DMS79 treated with DMSO at 0.1 percent for 48 hours (cell line): ENCODE results near the gene CAMTA1.
A peak's percentile ranks its signal among the peaks of the same experiment; 100 is the strongest.

ENCODE experiments used
- DNase-seq: peaks from one replicate; lab custom pipeline; 2025; lab: John Stamatoyannopoulos, UW

The CAMTA1 gene

DNA sequence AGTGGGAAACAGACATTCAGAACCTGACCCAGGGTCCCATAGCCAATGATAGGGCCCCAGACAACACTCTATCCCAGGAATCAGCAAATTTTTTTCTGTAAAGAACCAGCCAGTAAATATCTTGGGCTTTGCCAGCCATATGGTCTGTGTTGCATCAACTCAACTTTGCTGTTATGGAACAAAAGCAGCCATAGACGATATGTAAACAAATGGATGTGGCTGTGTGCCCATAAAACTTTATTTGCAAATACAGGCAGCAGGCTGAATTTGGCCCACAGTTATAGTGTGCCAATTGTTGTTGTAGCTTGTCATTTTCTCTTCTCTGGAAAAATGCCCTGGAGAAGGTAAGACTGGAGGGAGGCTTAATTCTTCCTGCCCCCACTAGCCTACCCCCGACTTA lies 554.7 kb downstream of the CAMTA1 start:
- no peak for DNase-seq

DNA sequence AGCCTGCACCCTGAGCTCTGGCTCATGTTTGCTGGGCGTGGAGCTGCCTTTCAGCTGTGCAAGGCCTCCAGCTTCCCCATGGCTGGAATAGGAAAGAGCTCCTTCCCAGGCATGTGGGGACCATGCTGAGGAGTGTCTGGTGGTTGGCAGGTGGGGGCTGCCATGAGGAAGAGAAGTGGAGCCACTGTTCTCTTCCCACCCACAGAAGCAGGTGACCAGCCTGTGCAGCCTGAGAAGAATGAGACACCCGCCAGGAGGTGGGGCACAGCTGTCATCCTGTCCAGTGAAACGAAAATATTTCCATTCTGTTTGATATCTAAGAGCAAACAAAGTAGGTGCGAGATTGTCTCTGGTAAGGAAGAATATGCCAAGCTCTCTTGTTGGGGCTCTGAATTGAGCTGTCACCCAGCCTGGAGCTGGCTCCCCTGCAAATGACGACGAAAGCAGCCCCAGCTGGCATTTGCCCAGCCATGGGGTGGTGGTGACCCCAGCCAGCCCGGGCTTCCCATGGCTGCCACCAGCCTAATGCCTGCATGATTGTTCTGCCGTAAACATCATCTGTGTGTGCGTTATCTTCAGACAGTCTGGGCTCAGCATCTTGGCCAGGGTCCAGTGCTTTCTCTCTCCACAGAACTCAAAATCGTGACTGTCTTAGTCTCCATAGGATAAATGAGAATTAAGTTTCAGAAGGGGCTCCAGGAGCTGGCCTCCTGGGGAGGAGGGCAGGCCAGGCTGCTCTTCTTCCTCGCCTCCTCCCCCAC lies 556.1 kb downstream of the CAMTA1 start:
- DNase-seq = no peak

DNA sequence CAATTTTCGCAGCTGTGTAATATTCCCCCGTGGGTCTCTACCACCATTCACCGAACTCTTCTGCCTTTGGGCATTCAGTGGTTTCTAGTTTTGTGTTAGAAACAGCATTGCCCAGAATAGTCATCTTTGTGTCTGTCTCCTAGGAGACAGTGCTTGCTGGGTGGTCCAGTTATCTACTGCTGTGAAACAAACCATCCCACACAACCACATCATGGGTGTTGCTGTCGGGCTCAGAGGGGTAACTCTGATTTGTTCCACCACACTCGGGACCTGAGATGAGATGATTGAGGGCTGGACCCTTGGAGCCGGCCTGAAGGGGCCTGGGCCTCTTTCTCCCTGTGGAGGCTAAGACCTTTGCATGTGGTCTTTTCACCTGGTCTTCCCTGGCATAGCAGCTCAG lies 558.6 kb downstream of the CAMTA1 start:
- DNase-seq = no peak

DNA sequence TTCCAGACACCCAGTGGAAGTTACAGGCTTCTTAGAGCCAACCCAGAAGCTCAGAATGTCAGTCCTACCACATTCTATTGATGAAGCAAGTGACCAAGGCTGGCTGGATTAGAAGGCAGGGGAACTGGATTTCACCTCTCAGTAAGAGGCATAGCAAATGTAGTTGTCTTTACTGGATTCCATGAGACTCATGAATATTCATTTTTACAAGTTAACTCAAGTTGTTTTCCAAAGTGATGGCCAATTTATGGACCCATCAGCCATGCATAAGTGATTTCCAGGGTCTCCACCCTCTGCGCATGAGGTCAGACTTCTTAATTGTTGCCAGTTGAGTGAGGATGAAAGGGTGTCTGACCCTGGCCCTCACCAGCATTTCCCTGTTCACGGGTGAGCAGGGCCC lies 559.0 kb downstream of the CAMTA1 start:
- no peak for DNase-seq

DNA sequence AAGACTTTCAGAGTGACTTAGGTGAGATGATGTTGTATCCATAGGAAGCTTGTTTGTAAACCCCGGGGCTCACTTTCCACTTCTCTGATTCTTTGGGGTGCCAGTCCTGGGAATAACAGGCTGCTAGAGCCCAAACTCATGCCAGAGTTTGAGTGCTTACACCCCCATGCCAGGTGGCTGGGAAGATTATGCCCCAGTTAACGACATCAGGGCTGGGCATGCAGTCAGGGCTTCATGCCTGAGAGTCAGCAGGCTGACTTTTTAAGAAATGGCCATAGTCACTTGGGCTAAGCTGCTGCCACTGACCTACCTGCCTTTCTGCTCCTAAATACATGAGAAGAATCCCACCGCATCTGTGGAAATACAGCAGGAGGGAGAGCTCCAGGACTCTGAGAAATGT lies 560.3 kb downstream of the CAMTA1 start:
- no peak for DNase-seq

DNA sequence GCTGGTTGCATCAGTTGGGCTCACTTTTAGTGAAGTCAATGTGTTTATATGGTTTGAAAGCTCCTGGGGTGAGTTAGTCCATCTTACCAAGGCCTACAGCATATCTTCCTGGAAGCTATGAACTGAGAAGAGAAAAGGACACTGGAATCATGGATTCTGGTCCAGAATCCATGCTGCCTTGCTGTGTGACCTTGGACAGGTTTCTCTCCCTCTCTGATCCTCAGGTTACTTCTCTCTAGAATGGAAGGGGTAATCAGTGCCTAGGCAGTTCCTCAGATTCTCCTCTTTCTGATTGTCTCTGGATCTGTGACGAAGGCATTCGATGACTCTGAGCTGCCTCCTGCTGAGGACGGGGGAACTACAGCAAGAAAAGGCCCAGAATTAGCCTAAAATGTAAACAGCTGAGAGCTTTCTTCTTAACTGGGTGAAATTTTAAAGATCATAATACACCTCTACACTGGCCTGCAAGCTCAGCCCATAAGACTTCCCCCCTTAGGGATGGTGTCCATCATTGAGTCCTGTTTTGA lies 560.9 kb downstream of the CAMTA1 start:
- DNase-seq = no peak

DNA sequence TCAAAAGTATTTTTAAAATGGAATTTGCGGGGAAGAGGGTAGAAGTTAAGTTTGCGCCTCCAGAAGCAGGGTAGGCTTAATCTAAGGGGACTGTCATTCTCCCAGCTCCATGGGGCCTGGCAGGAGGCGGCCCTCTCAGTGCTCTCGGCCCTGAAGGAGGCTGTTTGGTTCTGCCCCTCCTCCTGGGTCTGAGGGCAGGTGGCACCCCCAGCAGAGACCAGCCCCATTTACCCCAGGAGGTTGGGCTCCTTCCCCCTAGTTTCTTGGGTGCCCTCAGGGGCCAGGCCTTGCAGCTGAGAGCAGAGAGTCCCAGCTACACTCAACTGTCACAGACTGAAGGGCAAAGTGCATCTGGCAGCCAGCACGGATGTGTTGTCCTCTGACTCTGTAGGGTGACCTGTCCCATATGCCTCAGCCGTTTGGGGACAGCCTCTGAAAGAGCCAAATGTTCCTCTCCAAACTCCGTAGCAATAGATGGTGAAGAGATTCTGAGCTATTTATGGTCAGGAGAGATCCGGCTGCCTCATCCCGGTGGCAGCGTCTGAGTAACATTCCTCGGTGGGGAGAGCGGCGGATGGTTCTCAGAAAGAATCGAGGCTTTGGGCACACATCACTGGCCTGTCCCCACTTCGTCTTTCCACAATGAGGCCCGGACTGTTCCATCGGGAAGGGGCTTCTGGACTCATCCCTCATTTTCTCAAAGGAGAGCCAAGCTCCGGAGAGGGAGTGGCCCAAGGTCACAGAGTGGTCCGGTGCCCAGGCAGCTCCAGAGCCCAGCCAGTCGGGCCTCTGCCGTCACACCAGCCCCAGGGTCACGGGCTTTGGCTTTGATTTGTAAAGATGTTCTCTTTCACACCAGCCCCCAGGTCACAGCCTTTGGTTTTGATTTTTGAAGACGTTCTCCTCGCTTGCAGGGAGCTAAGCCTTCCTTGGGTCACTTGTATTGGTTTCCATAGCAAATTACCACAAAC lies 561.6 kb downstream of the CAMTA1 start:
- no peak for DNase-seq

DNA sequence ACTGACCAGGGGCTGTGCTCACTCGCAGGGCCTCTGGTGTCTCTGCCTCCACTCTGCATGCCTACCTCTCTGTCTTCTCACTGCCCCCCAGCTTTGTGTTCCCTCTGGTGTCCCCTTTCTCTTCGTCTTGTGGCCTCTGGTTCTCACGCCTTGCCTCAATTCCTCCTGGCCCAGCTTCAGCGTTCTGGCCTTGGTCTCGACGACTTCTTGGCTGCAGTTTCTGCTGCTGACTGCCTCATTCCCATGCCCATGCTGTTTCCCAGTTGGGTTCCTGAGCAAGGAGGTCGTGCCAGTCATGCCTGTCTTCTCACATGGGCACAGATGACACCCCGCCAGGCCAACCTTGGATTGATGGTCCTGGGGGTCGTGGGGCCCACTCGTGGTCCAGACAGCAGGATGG lies 562.8 kb downstream of the CAMTA1 start:
- no peak for DNase-seq

DNA sequence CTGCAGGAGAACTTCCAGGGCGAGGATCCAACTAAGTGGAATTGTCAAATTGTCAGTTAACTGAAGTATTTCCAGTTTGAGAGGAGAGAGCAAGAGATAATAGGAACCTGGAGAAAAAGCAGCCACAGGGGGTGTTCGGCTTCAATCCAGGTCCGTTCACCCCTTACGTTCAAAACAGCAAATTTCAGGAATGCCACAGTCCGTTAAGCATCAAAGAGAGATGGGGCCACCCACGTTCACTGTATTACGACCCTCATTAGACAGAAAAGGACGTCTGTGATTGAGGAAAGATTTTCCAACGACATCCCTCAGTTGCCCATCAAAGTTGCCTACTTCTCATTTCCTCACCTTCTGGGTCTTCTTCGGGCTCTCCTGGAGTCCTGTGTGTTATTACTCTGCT lies 563.3 kb downstream of the CAMTA1 start:
- no peak for DNase-seq

DNA sequence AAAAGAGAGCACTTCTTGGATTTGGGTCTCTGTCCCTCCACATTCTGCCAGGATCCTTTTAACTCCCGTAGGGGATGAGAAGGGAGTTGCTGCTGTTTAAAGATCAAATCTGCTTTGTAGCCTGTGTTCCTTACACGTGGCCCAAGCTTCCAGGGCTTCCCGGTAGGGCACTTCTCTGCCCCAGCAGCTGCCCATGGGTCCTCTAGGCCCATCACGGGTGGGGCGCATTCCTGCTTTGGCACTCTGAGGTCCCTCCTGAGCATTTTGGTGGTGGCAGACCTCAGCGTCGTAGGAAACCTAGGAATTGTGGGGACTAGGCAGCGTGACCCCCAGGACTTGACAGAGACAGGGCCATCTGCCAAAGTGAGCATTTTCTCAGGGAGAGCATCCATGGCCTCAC lies 565.5 kb downstream of the CAMTA1 start:
- DNase-seq = no peak

DNA sequence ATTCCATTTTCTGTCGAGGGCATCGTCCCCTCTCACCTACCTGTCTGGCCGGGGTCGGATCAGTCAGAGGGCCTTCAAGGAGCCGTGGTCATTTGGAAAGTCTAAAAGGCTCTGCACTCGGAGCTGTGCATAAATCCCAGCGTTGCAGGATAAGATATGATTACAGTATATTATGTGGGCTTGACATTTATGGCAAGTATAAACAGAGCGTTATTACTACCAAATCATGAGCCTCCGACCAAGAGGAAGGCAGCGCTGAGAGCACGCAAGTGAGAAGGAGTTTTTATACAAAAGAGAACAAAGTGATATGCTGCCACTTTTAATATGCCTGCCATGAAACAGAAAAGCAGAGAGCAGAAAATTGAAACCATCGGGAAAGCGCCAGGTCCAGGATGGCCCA lies 566.4 kb downstream of the CAMTA1 start:
- no peak for DNase-seq

DNA sequence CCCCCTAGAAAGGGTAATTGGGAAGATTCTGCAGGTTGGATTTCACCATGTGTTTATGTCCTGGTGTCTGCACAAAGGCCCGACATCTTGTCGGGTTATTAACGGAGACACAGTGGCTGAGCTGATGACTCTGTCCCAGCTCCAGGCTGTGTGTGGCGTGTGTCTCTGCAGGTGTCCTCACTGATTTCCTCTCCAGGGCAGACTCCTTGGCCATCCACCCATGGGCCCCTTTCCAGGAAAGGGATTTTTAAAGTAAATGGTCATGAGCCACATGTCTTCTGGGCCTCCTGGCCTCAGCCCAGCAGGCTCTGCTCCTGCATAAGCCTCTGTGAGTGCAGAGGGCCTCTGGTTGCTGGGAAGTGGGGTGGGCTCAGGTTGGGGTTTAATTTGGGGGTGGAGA lies 567.1 kb downstream of the CAMTA1 start:
- no peak for DNase-seq

DNA sequence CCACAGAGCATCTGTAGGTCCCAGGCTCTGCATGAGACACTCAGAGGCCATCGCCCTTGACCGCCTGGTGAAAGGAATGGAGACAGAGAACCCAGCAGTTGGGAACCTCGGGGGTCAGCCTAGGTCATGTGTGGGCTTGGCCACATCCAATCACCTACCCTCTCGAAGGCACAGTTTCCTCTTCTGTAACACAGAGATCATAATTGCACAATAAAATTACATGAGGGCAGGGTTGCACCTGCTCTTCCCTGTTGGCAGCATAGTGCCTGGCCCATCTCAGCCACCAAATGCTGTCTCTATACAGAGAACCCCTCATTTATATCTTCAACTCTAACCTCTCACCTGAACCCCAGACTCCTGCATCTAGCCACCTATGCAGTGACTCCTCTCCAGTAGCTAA lies 567.7 kb downstream of the CAMTA1 start:
- DNase-seq = no peak

DNA sequence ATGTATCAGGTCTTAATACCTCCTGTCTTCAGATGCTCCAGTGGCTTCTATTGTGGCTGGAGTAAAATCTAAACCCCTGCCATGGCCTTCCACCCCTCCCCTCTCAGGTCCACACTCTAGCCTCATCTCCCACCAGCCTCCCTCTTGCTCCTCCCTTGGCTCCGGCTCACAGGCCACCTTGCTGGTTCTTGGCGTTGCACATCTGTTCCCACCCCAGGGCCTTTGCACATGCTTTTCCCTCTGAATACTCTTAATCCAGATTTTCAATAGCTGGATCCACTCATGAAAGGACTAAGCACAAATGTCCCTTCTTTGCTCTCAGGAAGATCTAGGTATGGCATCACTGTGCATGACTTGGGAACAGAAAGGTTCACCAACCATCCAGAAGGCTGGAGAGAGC lies 570.4 kb downstream of the CAMTA1 start:
- DNase-seq = no peak

DNA sequence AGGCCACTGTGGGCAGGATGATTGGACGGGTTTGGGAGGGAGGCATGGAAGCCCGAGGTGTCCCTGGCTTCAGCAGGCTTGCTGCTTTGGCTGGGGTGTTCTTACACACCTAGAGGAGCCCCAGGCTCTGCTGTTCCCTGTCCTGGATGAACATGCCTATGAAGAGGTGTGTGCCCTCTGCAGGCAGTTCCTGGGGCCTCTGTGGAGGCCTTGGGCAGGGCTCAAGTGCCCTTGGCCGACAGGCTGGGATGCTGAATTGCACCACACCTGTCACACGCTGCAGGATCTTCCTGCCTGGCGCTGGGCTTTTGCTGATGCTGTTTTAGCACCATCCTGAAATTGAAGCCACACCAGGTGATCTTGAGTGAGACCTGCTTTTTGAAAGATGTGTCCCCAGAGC lies 570.8 kb downstream of the CAMTA1 start:
- no peak for DNase-seq

DNA sequence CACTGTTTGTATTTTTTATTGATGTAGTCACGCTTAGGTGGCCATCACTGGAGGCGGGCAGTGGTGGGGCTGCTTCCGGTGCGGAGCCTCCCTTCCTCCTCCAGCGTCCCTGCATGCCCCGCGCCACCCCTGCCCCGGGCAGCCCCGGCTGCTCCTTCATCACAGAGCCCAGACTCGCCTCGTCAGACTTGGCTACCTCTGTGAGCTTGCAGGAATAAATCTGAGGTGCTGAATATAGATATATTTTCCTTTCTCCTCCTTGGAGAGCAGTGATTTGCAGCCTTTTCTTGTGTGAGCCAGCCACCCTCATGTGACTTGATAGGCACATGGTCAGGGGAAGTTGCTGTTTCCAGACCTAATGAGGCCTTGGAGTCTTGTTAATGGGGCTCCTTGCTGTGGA lies 573.2 kb downstream of the CAMTA1 start:
- no peak for DNase-seq

DNA sequence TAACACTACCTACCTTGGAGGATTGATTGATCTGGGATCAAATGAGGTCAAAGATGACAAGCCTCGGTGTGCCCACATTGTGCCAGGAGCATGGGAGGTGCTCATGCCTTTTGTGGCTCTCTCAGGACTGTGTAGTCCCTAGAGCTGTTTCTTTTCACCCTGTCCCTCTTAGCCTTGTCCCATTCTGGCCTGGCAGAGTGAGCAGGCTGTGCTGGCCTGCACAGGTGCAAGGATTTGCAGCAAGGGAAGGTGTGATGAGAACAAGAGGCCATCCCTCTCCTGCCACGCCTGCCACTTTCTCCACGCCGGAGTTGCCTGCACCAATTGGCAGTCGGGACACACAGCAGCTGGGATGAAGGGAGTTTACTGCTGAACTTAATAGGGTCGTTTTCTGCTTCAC lies 575.3 kb downstream of the CAMTA1 start:
- DNase-seq = no peak

DNA sequence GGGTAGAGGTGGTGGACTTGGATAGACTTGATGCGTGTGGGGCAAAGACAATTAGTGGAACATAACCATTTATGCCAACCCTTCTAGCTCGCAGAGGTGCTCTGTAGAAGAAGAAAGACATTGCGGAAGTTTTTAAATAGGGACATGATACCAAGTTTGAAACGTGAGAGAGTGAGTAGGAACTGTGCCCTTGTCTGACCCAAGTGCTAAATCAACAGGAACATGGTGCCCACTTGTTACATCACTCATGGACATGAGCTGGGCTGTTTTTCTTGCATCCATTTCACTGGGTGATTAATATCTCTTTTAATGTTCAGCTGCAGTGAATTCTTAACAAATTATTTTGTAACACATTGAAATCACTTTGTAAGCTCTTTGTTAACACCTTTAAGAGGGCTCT lies 577.7 kb downstream of the CAMTA1 start:
- DNase-seq = no peak

DNA sequence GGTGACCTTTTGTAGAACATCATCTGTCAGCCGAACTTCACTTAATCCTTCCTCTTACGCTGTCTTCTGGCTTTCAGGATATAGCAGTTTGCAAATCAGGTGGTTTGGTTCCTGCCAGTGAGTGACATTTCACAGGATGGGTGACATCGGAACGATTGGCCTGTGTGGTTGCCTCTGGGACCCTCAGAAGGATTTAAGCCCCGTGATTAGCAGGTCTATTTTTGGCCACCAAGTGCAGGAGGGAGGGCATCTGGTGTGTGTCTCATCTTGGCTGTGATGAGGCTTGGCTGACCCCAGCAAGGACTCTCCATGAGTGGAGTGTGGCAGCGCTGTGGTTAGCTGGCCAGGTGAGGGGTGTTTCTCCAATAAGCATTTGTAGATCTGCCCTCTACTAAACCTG lies 578.2 kb downstream of the CAMTA1 start:
- no peak for DNase-seq

DNA sequence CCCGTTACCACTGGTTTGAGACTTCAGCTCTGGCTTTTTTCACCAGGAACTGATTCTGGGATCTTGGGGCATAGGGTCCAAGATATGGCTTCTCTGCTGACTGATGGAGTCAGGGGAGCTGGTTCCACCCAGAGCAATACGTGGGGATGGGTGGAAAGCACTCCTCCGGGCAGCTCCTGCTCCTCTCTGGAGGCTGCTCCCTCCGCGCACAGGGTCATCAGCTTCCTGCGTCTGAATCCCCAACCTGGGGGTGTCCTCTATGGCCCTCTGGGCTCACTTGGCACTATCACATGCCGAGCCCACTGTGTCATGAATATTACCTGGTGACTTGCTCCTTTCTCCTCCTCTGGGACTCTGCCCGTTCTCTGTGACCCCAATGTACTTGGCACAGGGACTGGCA lies 580.5 kb downstream of the CAMTA1 start:
- no peak for DNase-seq

DNA sequence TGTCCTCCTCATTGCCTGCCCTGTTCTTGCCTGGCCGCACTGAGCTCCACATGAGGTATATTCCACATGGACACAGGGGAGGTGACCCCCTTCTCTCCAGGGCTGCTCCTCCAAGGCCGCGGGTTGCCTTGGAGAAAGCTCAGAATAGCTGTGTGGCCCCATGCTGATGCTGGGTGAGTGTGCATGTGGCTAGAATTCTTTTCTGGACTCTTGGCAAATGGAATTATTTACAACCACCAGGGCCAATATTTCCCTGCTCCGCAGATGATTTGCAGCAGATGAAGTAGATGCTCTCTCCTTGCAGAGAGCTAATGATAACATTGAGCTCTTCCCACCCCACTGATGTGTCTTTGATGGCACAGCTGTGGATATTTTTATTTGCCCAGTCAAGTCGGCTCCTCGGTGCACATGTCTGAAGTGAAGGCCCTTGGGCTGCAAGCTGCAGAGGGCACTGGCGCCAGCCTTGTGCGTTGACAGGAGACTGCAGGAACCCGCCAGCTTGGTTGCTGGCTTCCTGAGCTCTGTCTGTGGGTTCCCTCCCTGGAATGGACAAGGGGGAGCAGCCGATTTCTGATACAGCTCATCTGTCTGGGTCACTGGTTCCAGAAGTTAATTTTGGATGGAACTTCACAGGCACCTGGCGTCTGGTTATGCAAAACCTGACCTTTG lies 581.2 kb downstream of the CAMTA1 start:
- peak; percentile 54 for DNase-seq

DNA sequence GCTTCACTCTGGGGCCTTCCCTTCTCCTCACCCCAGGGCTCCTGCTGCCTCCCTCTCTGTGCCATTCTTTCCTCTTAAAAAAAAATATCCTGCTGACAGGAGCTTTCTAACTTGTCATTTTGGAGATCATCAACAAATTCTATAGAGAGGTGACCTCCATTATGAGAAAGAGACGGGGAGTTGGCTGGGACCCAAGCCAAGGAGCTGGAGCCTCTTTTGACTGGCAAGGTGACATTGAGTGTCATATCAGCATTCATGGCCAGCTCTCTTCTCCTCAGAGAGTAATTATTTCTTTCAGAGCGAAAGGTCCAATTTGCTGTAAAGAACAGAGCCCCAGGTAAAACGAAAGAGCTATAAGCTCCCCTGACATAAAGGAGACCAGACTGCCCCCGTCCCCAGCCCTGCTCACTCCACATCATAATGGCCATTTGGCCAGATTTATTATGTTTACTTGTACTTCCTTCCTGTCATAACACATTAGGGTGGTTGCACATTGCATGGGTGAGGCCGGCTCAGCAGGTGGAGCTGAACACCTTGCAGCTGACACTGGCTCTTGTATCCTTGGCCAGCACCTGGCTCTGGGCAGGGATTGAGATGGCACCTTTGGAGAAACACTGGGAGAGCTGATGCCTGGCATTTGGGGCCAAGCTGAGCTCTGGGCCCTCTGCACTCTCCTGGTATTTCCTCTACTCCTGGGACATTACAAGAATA lies 581.9 kb downstream of the CAMTA1 start:
- DNase-seq = peak; percentile 94
